ENCODE results near the gene SNAPC3.

The SNAPC3 gene

GRCh38 chr9:15469406-15469805, 46.7 kb downstream of the SNAPC3 start:
- Histone ChIP-seq H3K9me3 (ENCODE audit: control insufficient read depth, low read length) (no peaks in the 10 kb centered on the region), H3K4me1 (ENCODE audit: control insufficient read depth, insufficient read depth, low read length) (no peaks in the 10 kb centered on the region), H3K27me3 (ENCODE audit: control insufficient read depth, insufficient read depth, low read length) (no peaks in the 10 kb centered on the region), H3K9ac (ENCODE audit: low read length) (no peak overlapping the region), H3K36me3 (ENCODE audit: control insufficient read depth, insufficient read depth, low read length) (no peaks in the 10 kb centered on the region), H3K4me3 (ENCODE audit: low read length) (no peak overlapping the region)

DNA sequence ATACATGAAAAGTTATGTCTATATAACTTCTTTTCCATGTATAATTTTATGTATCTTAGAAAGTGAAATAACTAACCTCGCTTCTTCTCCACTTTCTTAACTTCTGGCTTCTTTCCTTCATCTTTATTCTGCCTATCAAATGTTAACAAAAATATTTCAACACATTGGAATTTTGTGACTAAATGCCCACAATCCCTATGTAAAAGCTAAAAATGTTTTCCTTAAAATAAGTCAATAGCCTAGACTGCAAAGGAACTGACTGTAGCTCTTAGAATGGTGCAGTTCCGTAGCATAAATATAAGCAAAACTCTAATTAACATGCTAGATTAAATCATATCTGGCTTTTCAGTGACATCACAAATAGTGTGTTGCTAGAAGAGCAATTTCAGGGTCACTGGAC, 47.2 kb downstream of the SNAPC3 start:
- Histone ChIP-seq H3K9me3 (ENCODE audit: control insufficient read depth, low read length) (no peaks in the 10 kb centered on the region), H3K9ac (ENCODE audit: low read length) (no peak overlapping the region), H3K27me3 (ENCODE audit: control insufficient read depth, insufficient read depth, low read length) (no peaks in the 10 kb centered on the region), H3K4me1 (ENCODE audit: control insufficient read depth, insufficient read depth, low read length) (no peaks in the 10 kb centered on the region), H3K36me3 (ENCODE audit: control insufficient read depth, insufficient read depth, low read length) (no peaks in the 10 kb centered on the region), H3K4me3 (ENCODE audit: low read length) (no peak overlapping the region)

DNA sequence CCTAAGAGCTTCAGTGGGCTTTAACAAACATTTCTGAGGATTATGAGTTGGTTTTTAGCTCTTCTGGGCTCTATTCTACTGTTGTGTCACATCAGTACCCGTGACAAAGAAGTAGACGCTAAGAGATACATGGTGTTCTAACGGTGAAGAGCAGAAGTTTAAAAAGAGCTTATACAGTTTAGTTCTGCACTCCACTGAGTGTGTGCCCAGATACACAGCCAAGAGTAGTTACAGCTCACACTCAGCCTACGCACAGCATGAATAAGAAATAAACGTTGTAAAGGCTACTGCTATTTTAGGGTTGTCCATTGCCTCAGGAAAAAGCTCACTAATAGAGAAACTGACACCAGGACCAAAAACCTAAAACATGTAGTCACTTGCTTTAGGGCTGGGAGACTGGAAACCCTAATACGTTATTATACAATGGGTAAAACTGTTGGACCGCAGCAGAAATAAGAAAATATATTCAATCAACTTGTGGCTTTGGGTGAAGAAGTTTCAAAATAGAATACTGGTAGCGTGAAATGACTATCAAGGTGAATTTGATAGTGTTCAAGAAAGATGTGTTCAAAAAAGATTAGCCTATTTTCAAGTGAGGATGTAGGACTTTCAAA, 53.4 kb downstream of the SNAPC3 start:
- no peaks in the 10 kb centered on the region for H3K36me3 ChIP-seq (ENCODE audit: control insufficient read depth, insufficient read depth, low read length)
- no peak overlapping the region for H3K9ac ChIP-seq (ENCODE audit: low read length)
- no peak overlapping the region for H3K4me3 ChIP-seq (ENCODE audit: low read length)
- no peaks in the 10 kb centered on the region for H3K27me3 ChIP-seq (ENCODE audit: control insufficient read depth, insufficient read depth, low read length)
- no peaks in the 10 kb centered on the region for H3K9me3 ChIP-seq (ENCODE audit: control insufficient read depth, low read length)
- H3K4me1 ChIP-seq (ENCODE audit: control insufficient read depth, insufficient read depth, low read length), result no peaks in the 10 kb centered on the region

- Histone ChIP-seq H3K9me3 (ENCODE audit: control insufficient read depth, low read length) (no peaks in the 10 kb centered on the region), H3K36me3 (ENCODE audit: control insufficient read depth, insufficient read depth, low read length) (no peaks in the 10 kb centered on the region), H3K4me1 (ENCODE audit: control insufficient read depth, insufficient read depth, low read length) (no peaks in the 10 kb centered on the region), H3K27me3 (ENCODE audit: control insufficient read depth, insufficient read depth, low read length) (no peaks in the 10 kb centered on the region), H3K9ac (ENCODE audit: low read length) (no peak overlapping the region), H3K4me3 (ENCODE audit: low read length) (no peak overlapping the region)
Observed at GRCh38 chr9:15480028-15480427, 57.4 kb downstream of the SNAPC3 start.

GRCh38 chr9:15482146-15482545, 59.5 kb downstream of the SNAPC3 start:
- no peaks in the 10 kb centered on the region for H3K27me3 ChIP-seq (ENCODE audit: control insufficient read depth, insufficient read depth, low read length)
- H3K9me3 ChIP-seq (ENCODE audit: control insufficient read depth, low read length), result no peaks in the 10 kb centered on the region
- H3K9ac ChIP-seq (ENCODE audit: low read length), result no peak overlapping the region
- H3K4me3 ChIP-seq (ENCODE audit: low read length), result no peak overlapping the region
- H3K36me3 ChIP-seq (ENCODE audit: control insufficient read depth, insufficient read depth, low read length), result no peaks in the 10 kb centered on the region
- no peaks in the 10 kb centered on the region for H3K4me1 ChIP-seq (ENCODE audit: control insufficient read depth, insufficient read depth, low read length)

- no peak overlapping the region for H3K9ac ChIP-seq (ENCODE audit: low read length)
Observed at GRCh38 chr9:15484802-15485201, 62.1 kb downstream of the SNAPC3 start.

DNA sequence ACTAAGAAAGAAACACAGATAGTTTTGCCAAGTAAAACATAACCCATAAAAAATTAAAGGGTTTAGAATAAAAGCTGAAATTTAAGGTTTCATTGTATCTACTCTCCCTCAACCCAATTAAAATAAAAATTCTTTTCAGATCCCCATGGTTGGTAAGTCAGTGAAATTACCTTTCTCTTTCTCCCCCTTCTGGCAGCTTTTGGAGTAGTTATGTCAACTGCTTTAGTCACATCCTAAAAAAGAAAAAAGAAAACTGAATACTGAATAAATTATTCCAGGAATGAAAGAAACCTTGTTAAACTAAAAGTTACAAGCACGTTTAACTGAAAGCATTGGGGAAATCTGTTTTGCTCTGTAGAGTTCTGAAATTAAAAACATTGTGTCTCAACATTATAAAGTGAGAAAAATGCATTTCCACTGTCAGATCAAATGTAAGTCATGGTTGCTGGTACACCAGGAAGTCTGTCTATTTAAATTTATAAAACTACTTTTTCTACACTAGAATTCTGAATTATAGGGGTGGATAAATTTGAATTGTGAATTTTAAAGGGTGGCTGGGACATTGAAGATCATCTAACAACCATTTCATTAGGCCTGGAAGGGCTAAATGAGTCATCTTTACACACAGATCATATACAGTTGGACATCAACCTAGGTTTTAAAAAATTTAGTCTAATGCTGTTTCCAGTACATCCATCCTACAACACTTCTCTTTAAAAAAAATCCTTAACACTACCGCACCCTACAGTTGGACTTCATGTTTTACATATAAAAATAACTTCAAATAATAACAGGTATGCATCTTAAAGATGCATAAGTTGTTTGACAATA, 63.4 kb downstream of the SNAPC3 start:
- H3K4me1 ChIP-seq (ENCODE audit: control insufficient read depth, insufficient read depth, low read length), result no peaks in the 10 kb centered on the region
- no peak overlapping the region for H3K9ac ChIP-seq (ENCODE audit: low read length)
- no peak overlapping the region for H3K4me3 ChIP-seq (ENCODE audit: low read length)
- H3K27me3 ChIP-seq (ENCODE audit: control insufficient read depth, insufficient read depth, low read length), result no peaks in the 10 kb centered on the region
- H3K36me3 ChIP-seq (ENCODE audit: control insufficient read depth, insufficient read depth, low read length), result no peaks in the 10 kb centered on the region
- H3K9me3 ChIP-seq (ENCODE audit: control insufficient read depth, low read length), result no peaks in the 10 kb centered on the region

More at GRCh38 chr9:15484802-15485201, 62.1 kb downstream of the SNAPC3 start:
- Histone ChIP-seq H3K9me3 (ENCODE audit: control insufficient read depth, low read length) (no peaks in the 10 kb centered on the region), H3K36me3 (ENCODE audit: control insufficient read depth, insufficient read depth, low read length) (no peaks in the 10 kb centered on the region), H3K4me1 (ENCODE audit: control insufficient read depth, insufficient read depth, low read length) (no peaks in the 10 kb centered on the region), H3K27me3 (ENCODE audit: control insufficient read depth, insufficient read depth, low read length) (no peaks in the 10 kb centered on the region), H3K4me3 (ENCODE audit: low read length) (no peak overlapping the region)

DNA sequence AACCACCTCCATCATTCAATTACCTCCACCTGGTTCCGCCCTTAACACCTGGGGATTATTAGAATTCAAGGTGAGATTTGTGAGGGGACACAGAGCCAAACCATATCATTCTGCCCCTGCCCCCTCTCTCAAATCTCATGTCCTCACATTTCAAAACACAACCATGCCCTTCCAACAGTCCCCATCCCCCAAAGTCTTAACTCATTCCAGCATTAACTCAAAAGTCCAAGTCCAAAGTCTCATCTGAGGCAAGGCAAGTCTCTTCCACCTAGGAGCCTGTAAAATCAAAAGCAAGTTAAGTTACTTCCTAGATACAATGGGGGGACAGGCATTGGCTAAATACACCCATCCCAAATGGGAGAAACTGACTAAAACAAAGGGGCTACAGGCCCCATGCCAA, 69.3 kb downstream of the SNAPC3 start:
- H3K9me3 ChIP-seq (ENCODE audit: control insufficient read depth, low read length), result no peaks in the 10 kb centered on the region
- H3K4me1 ChIP-seq (ENCODE audit: control insufficient read depth, insufficient read depth, low read length), result no peaks in the 10 kb centered on the region
- no peaks in the 10 kb centered on the region for H3K36me3 ChIP-seq (ENCODE audit: control insufficient read depth, insufficient read depth, low read length)
- H3K27me3 ChIP-seq (ENCODE audit: control insufficient read depth, insufficient read depth, low read length), result no peaks in the 10 kb centered on the region
- no peak overlapping the region for H3K9ac ChIP-seq (ENCODE audit: low read length)
- no peak overlapping the region for H3K4me3 ChIP-seq (ENCODE audit: low read length)

DNA sequence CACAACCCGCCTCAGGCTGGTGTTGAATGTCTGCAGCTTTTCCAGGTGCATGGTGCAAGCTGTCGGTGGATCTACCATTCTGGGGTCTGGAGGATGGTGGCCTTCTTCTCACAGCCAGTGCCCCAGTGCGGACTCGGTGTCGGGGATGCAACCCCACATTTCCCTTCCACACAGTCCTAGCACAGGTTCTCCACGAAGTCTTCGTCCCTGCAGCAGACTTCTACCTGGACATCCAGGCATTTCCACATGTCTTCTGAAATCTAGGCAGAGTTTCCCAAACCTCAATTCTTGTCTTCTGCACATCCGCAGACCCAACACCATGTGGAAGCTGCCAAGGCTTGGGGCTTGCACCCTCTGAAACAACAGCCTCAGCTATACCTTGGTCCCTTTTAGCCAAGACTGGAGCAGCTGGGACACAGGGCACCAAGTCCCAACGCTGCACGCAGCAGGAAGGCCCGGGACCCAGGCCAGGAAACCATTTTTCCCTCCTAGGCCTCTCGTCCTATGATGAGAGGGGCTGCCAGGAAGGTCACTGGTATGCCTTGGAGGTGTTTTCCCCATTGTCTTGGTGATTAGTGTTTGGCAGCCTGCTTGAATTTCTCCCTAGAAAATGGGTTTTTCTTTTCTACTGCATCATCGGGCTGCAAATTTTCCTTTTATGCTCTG, 69.9 kb downstream of the SNAPC3 start:
- H3K9ac ChIP-seq (ENCODE audit: low read length), result no peak overlapping the region
- H3K4me3 ChIP-seq (ENCODE audit: low read length), result no peak overlapping the region
- no peaks in the 10 kb centered on the region for H3K4me1 ChIP-seq (ENCODE audit: control insufficient read depth, insufficient read depth, low read length)
- no peaks in the 10 kb centered on the region for H3K27me3 ChIP-seq (ENCODE audit: control insufficient read depth, insufficient read depth, low read length)
- H3K36me3 ChIP-seq (ENCODE audit: control insufficient read depth, insufficient read depth, low read length), result no peaks in the 10 kb centered on the region
- no peaks in the 10 kb centered on the region for H3K9me3 ChIP-seq (ENCODE audit: control insufficient read depth, low read length)

GRCh38 chr9:15498246-15498995, 75.7 kb downstream of the SNAPC3 start:
- Histone ChIP-seq H3K9ac (ENCODE audit: low read length) (no peak overlapping the region), H3K9me3 (ENCODE audit: control insufficient read depth, low read length) (no peaks in the 10 kb centered on the region), H3K4me3 (ENCODE audit: low read length) (no peak overlapping the region), H3K36me3 (ENCODE audit: control insufficient read depth, insufficient read depth, low read length) (no peaks in the 10 kb centered on the region), H3K4me1 (ENCODE audit: control insufficient read depth, insufficient read depth, low read length) (no peaks in the 10 kb centered on the region), H3K27me3 (ENCODE audit: control insufficient read depth, insufficient read depth, low read length) (no peaks in the 10 kb centered on the region)

DNA sequence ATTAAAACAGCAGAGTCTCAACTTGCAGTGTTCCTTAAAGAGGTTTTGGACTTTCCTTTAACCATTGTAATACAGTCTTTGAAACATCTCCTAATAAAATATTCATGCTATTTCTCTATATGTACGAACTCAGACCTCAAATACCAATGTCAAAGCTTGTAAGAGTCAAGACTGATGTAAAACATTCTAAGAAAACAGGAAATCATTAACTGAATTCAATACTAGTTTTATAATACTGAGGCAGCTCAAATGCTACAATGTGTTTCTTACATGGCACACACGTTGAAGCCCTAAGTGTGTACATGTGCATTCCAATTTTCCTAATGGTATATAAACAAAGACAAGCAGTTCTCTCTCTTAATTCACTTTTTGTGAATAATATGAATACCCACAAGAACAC, 76.5 kb downstream of the SNAPC3 start:
- H3K4me1 ChIP-seq (ENCODE audit: control insufficient read depth, insufficient read depth, low read length), result no peaks in the 10 kb centered on the region
- no peaks in the 10 kb centered on the region for H3K9me3 ChIP-seq (ENCODE audit: control insufficient read depth, low read length)
- H3K27me3 ChIP-seq (ENCODE audit: control insufficient read depth, insufficient read depth, low read length), result no peaks in the 10 kb centered on the region
- H3K4me3 ChIP-seq (ENCODE audit: low read length), result no peak overlapping the region
- no peak overlapping the region for H3K9ac ChIP-seq (ENCODE audit: low read length)
- no peaks in the 10 kb centered on the region for H3K36me3 ChIP-seq (ENCODE audit: control insufficient read depth, insufficient read depth, low read length)

- no peaks in the 10 kb centered on the region for H3K9me3 ChIP-seq (ENCODE audit: control insufficient read depth, low read length)
- H3K9ac ChIP-seq (ENCODE audit: low read length), result no peak overlapping the region
- H3K4me3 ChIP-seq (ENCODE audit: low read length), result no peak overlapping the region
- no peaks in the 10 kb centered on the region for H3K4me1 ChIP-seq (ENCODE audit: control insufficient read depth, insufficient read depth, low read length)
- no peaks in the 10 kb centered on the region for H3K36me3 ChIP-seq (ENCODE audit: control insufficient read depth, insufficient read depth, low read length)
- H3K27me3 ChIP-seq (ENCODE audit: control insufficient read depth, insufficient read depth, low read length), result no peaks in the 10 kb centered on the region
Observed at GRCh38 chr9:15501179-15501578, 78.5 kb downstream of the SNAPC3 start.

Data from mucosa of stomach (tissue), 1 donor.